D721Med (cell line): ENCODE data around the gene BAHCC1.

ENCODE experiments used
- DNase-seq: peaks from one replicate; pipeline ENCODE4 v3.0.0; 2011; ENCODE audit warnings: low spot score; ENCODE audit not compliant: insufficient read length
- FAIRE-seq: peaks from 2 replicates; lab custom pipeline; 2011; peaks lifted over from hg19 to GRCh38; lab: Jason Lieb, UNC
- TF ChIP-seq, protein P1 (sequence below): IDR thresholded peaks from 2 replicates; pipeline ENCODE4 v1.5.1; 2012; ENCODE audit warnings: mild to moderate bottlenecking, control low read depth; ENCODE audit not compliant: insufficient read depth; ENCODE audit errors: missing control alignments

Gene BAHCC1

DNA sequence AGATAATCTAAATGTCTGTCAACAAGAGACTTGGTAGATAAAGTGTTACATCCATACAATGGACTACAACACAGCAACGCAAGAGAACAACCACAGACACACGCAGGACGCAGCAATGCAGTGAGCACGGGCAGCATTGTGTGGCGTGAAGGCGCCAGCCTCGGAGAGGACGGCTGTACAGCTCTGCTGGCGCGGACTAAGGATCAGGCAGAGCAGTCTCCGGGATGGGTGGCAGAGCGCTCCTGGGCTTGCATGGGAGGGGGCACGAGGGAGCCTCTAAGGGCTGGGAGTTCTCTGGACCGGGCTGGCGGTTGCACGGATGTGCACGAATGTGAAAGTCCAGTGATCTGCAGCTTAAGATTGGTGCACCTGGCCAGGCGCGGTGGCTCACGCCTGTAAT lies 82.9 kb downstream of the BAHCC1 start:
- no peak for DNase-seq
- TF ChIP-seq, protein P1, sequence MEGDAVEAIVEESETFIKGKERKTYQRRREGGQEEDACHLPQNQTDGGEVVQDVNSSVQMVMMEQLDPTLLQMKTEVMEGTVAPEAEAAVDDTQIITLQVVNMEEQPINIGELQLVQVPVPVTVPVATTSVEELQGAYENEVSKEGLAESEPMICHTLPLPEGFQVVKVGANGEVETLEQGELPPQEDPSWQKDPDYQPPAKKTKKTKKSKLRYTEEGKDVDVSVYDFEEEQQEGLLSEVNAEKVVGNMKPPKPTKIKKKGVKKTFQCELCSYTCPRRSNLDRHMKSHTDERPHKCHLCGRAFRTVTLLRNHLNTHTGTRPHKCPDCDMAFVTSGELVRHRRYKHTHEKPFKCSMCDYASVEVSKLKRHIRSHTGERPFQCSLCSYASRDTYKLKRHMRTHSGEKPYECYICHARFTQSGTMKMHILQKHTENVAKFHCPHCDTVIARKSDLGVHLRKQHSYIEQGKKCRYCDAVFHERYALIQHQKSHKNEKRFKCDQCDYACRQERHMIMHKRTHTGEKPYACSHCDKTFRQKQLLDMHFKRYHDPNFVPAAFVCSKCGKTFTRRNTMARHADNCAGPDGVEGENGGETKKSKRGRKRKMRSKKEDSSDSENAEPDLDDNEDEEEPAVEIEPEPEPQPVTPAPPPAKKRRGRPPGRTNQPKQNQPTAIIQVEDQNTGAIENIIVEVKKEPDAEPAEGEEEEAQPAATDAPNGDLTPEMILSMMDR = no peak
- no peak for FAIRE-seq

DNA sequence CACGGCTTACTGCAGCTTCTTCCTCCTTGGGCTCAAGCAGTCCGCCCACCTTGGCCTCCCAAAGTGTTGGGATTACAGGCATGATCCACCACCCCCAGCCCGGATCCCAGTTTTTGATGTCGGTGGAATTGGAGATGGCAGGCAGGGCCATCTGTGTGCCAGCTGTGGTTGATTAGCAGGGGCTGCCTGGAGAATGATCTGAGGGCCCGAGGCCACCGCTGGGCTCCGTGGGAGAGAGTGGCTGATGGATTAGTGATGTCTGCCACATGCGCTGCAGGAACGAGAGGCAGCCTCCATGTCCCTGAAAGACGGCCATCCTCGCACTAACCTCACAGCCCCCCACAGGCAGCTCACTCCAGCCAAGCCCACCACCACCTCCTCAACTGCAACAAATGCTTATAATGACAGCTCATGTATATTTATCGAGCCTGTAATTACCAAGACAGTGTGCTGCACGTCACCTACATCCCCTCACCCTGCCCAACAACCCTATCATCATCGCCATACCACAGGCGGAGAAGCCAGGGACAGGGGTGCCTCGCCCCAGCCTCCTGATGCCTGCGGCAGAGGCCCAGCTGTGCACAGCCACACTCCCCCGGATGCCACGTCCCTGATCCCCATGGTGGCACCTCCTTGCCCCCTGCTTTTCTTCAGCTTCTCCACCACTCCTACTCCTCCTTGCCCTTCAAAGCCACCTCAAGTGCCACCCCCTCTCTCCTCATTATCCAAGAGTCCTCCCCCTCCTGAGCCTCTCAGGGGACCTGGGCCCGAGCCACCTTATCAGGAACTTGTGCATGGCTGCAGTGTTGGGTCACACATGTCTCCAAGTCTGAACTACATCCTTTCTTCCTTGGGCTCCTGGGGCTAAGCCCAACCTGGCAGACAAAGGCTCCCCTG lies 84.2 kb downstream of the BAHCC1 start:
- TF ChIP-seq, protein P1 = no peak
- FAIRE-seq (no peak), DNase-seq (no peak)

- TF ChIP-seq, protein P1 = no peak
- DNase-seq (no peak), FAIRE-seq (no peak)
These were observed 85.1 kb downstream of the BAHCC1 start for GRCh38 chr17:81480140-81481072.

- TF ChIP-seq, protein P1 = no peak
- DNase-seq (no peak), FAIRE-seq (no peak)
These were observed 86.0 kb downstream of the BAHCC1 start for GRCh38 chr17:81481073-81481799.

- FAIRE-seq = no peak
- DNase-seq = no peak
- TF ChIP-seq, protein P1 = no peak
These were observed 86.7 kb downstream of the BAHCC1 start for GRCh38 chr17:81481815-81482505.

GRCh38 chr17:81482673-81483072 lies 87.4 kb downstream of the BAHCC1 start:
- TF ChIP-seq, protein P1 = no peak
- no peak for FAIRE-seq
- DNase-seq = no peak
